Measurements from ENCODE around the gene RBL2.

DNA sequence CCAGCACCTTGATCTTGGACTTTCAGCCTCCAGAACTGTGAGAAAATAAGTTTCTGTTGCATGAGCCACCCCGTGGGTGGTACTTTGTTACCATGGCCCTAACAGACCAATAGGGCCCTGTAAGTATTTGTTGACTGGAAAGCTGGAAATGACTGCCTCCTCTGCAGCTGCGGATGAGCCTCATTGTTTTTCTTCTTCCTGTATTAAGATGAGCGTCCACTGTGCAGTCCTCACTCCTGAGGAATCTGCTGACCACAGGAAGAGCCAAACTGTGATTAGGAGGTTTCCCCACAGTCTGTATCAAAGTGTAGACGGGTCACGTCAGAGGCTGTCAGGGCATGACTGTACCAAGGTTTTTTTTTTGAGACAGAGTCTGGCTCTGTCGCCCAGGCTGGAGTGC lies 81.0 kb downstream of the RBL2 start:
- TF ChIP-seq POLR2A (IDR thresholded peaks at IDR 0.05) = no peak
- TF ChIP-seq CTCF (IDR thresholded peaks at IDR 0.05) = no peak
- peak in 3 of 4 donors; percentile 73 to 94 (median 85) for TF ChIP-seq EP300 (IDR thresholded peaks at IDR 0.05)

Measured in upper lobe of left lung (tissue), 4 donors.